ENCODE data around the gene TMEM204.

DNA sequence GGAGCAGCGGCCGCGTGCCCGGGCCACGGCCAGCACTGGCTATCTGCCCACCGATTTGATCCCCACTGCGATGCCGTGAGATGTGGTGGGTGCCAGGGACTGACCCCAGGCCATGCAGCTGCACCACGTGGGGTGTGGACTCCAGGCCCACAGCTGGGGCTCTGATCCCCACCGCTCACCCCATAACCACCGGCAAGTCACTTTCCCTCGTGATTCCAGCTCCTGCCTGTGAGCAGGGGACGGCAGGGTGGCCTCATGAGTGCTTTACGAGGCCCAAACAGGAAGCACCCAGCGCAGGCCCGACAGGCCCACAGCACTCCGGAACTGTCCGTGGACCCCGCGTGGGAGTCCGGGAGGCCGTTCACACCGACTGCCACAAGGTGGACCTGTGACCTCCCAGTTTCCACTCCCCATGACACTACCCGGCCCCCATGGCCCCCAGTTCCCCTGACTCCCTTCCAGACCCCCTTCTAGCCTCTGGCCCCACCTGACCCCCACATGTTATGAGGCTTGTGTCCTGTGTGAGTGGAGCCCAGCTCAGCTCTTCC lies 45.3 kb upstream of the TMEM204 start:
- TF ChIP-seq TAF1 (IDR thresholded peaks at IDR 0.05; ENCODE audit: borderline replicate concordance, insufficient read depth, low read length) (no peak), POLR2AphosphoS5 (IDR thresholded peaks at IDR 0.05; ENCODE audit: low read depth, low read length) (no peak), SIN3A (IDR thresholded peaks at IDR 0.05; ENCODE audit: borderline replicate concordance, insufficient read depth, low read length) (no peak), FOXP2 (optimal IDR thresholded peaks at IDR 0.05; ENCODE audit: borderline replicate concordance, extremely low read depth, extremely low read length, insufficient read depth) (no peak)
- TF ChIP-seq, protein P1, sequence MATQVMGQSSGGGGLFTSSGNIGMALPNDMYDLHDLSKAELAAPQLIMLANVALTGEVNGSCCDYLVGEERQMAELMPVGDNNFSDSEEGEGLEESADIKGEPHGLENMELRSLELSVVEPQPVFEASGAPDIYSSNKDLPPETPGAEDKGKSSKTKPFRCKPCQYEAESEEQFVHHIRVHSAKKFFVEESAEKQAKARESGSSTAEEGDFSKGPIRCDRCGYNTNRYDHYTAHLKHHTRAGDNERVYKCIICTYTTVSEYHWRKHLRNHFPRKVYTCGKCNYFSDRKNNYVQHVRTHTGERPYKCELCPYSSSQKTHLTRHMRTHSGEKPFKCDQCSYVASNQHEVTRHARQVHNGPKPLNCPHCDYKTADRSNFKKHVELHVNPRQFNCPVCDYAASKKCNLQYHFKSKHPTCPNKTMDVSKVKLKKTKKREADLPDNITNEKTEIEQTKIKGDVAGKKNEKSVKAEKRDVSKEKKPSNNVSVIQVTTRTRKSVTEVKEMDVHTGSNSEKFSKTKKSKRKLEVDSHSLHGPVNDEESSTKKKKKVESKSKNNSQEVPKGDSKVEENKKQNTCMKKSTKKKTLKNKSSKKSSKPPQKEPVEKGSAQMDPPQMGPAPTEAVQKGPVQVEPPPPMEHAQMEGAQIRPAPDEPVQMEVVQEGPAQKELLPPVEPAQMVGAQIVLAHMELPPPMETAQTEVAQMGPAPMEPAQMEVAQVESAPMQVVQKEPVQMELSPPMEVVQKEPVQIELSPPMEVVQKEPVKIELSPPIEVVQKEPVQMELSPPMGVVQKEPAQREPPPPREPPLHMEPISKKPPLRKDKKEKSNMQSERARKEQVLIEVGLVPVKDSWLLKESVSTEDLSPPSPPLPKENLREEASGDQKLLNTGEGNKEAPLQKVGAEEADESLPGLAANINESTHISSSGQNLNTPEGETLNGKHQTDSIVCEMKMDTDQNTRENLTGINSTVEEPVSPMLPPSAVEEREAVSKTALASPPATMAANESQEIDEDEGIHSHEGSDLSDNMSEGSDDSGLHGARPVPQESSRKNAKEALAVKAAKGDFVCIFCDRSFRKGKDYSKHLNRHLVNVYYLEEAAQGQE (IDR thresholded peaks at IDR 0.05; ENCODE audit: insufficient read depth in 1 of 2, low read depth in 2 of 2, low read length in 2 of 2), result no peak

Data from PFSK-1 (cell line).